ENCODE measurements around the gene CXorf58. TPM values are rescaled to one million over a fixed set of nuclear protein-coding genes. Genes with fewer than 3 reads are reported as not detected.

The CXorf58 gene
- total and polyA plus RNA-seq, 2 donors (not counting 3 experiments of a cell fraction or from before 2014, with no cell fraction given): not detected

- Histone ChIP-seq H3K9me3 (replicated peaks; ENCODE audit: control insufficient read depth, insufficient read depth, low read length) (no peaks in the 10 kb centered on the region), H3K4me2 (ENCODE audit: insufficient read depth, low read length) (no peak overlapping the region), H3K4me3 (replicated peaks in 1 of 3; ENCODE audit: insufficient read depth in 1 of 3, low read depth in 1 of 3, low read length in 3 of 3) (no peak overlapping the region), H2AFZ (ENCODE audit: low read depth, low read length) (no peak overlapping the region), H3K4me1 (ENCODE audit: control insufficient read depth, extremely low read depth, insufficient read depth, low read length) (peaks cover 3% of the 10 kb centered on the region), H4K20me1 (replicated peaks; ENCODE audit: control insufficient read depth, extremely low read depth, insufficient read depth, low read length) (no peaks in the 10 kb centered on the region), H3K36me3 (ENCODE audit: control insufficient read depth in 2 of 2, extremely low read depth in 1 of 2, insufficient read depth in 2 of 2, low read length in 2 of 2) (no peaks in the 10 kb centered on the region), H3K9ac (replicated peaks; ENCODE audit: extremely low read depth, insufficient read depth, low read length) (no peak overlapping the region), H3K79me2 (ENCODE audit: control insufficient read depth, insufficient read depth, low read length) (no peaks in the 10 kb centered on the region), H3K27ac (ENCODE audit: insufficient read depth, low read depth, low read length) (no peak overlapping the region), H3K9me1 (replicated peaks; ENCODE audit: control insufficient read depth, extremely low read depth, insufficient read depth, low read length) (no peaks in the 10 kb centered on the region), H3K27me3 (ENCODE audit: control insufficient read depth in 2 of 2, insufficient read depth in 2 of 2, low read length in 2 of 2) (no peaks in the 10 kb centered on the region)
- TF ChIP-seq, protein P1, sequence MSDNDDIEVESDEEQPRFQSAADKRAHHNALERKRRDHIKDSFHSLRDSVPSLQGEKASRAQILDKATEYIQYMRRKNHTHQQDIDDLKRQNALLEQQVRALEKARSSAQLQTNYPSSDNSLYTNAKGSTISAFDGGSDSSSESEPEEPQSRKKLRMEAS (IDR thresholded peaks at IDR 0.05; ENCODE audit: insufficient read depth, insufficient read length): no peak
- TF ChIP-seq MYC (IDR thresholded peaks at IDR 0.05; ENCODE audit: low read depth, low read length) (no peak), POLR2AphosphoS5 (IDR thresholded peaks at IDR 0.05; ENCODE audit: insufficient read depth, low read depth, low read length) (no peak), POLR2A (IDR thresholded peaks at IDR 0.05; ENCODE audit: low read depth, low read length) (no peak), EZH2 (IDR thresholded peaks at IDR 0.05; ENCODE audit: borderline replicate concordance, low read depth, low read length, severe bottlenecking) (no peak), JUN (IDR thresholded peaks at IDR 0.05; ENCODE audit: borderline replicate concordance, insufficient read depth, insufficient read length, low read depth) (no peak), FOS (IDR thresholded peaks at IDR 0.05; ENCODE audit: borderline replicate concordance, insufficient read depth, low read length) (no peak), CTCF (IDR thresholded peaks at IDR 0.05; ENCODE audit: extremely low read depth in 1 of 2, insufficient read depth in 1 of 2, low read depth in 1 of 2, low read length in 2 of 2) (no peak), GATA2 (IDR thresholded peaks at IDR 0.05; ENCODE audit: insufficient read depth, insufficient read length, low read depth, low read length) (no peak)
- ChIA-PET POLR2A (no interaction called here), CTCF (no interaction called here)
- no peak for FAIRE-seq
- DNase-seq (ENCODE audit: low read depth, low spot score): no peak
- no TSS peak for BruUV-seq (replicated peaks)
- dilution Hi-C loops (cut with MboI; ENCODE audit: extremely low pct_ligation_motif_present, low sequenced_read_pairs) (no loop called here), intact Hi-C loops (cut with micrococcal nuclease) (loop anchor here (2.0 kb wide), 1 partner anchor 27 kb away; no protein-coding TSS in a partner anchor)
Observed at GRCh38 chrX:23871905-23872546, 35.8 kb upstream of the CXorf58 start.

Measured in endothelial cell of umbilical vein (primary cell).